Posterior cingulate gyrus (tissue), 11 donors: ENCODE results near the gene NOTO.

ENCODE experiments used
- DNase-seq, 10 donors: peaks; one replicate each; pipeline versions ENCODE4 v3.0.0 to v3.0.0-alpha.2; 2020 to 2021; ENCODE audit warnings: mixed read lengths in 3 of 10
- intact Hi-C: fragments of 100-400 bp; cut with DNase I; formaldehyde crosslinking; loops from one replicate; pipeline ENCODE4 v1.15.1; 2023

NOTO gene

DNA sequence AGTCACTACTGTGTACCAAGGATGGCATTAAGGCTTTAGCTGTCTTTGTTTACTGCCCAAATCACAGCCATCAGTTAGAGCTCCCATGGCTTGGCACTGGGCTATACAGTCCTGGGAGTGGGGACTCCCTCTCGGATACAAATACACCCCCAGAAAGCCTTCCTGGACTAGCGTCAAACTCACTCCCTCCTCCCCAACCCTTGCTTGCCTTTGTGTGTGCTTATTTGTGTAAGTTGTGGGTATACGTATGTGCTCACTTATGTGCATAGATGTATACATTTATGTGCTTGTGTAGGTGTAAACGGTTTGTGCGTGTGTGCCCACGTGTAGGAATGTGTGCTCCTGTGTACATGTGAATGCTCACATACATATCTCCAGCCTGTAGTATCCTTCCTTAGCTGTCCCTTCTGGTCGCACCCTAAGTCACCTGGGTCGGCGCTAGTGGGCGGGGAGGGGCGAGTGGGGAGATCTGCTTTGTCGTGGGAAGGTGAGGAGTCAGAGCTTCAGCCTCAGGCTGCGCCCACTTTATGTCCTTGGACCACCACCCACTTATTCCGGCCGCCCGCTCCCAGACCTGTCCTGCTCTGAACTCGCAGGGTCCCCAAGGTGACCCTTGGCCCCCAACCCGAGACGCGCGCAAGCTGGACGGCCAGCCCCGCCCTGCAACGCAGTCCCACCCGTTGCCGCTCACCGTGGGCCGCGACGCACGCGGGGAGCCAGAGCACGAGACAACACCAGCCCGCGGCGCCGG, 30.2 kb downstream of the NOTO start:
- intact Hi-C loops: loop anchor here (2.0 to 10.0 kb wide), 3 partner anchors 18 to 502 kb away; partner anchors contain the start of genes ALMS1, SMYD5 and TPRKB
- DNase-seq: peak in 2 of 10 donors; percentile 18 to 23

DNA sequence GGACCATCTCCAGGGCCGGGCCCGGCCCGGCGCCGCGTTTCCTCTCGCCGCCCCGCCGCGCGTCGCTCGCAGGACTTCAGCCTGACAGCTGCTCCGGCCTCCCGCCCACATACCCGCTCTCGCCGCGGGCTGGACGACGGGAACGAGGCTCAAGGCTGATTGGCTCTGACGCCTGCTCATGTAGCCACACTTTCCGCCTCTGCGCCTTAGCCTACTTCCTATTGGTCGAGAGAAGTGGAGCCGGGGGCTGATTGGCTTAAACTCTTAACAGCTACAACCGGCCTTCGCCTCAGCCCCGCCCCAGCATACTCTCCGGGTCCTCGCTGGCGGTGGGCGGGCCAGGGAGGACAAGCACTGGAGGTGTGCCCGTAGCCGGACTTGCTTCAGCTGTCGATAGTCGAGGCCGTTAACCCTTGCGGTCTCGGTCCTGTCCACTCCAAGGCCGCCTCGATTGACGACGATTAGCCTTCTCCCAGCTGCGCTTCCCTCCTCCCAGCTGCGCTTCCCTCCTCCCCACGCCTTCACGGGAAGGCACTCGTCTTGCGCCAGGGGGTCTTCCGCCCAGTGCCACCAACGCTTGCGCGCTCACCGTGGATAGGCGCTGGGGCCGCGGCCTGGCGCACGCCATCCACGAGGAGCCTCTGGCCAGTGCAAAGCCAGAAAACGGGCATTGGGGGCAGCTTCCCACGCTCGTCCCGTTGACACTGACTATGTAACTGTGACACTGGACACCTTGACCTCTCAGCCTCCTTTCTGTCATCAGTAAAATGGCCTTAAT, 31.0 kb downstream of the NOTO start, which contains the start of gene PRADC1:
Gene PRADC1 (minus strand): TSS at position 86 of the 778 bp plus-strand sequence. CDS start 79 bp downstream, at position 7.
- peak; percentile 98 to 100 (median 100) for DNase-seq
- intact Hi-C loops: loop anchor here (2.0 to 10.0 kb wide), 3 partner anchors 19 to 501 kb away; partner anchors contain the start of genes ALMS1, SMYD5 and TPRKB

DNA sequence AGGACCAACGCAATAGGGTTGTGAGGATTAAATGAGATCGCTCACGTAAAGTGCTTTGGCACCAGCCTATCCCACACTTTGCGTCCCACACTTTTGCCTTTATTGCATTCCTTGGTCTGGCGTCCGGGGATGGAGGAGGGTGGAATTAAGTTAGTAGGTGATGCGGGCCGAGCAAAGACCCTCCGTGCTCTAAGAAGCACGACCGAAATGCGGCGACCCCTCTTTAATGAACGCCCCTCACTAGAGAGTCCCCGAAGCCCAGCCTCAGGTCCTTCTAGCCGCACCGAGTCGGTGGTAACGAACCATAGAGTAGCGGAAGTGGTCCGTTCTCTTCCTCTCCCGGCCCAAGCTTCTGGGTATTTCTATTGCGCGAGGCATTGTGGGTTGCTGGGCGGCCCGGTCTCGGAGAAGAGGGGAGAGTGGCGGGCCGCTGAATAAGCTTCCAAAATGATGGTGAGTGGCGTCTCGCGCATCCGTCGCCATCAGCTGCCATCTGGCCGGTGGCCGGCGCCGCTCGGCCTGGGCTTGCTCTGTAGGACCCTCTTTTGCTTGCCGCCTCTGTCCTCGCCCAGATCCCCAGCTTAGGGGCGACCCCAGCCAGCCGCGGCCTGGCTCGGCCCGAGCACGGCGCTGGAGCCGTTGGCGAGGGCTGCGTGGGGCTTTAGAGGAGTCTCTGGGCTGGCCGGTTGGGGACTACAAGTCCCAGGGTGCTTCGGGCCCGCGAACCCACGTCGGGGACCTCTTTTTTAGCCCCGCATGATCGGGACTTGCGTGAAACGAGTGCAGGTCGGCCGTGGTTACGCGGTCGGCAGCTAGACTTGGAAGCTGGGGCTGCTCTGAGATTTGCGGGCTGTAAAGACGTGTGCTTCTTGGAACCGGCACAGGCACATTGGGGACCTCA, 31.8 kb downstream of the NOTO start, which contains the start of gene CCT7:
Gene CCT7 (plus strand): TSS at position 377 of the 901 bp plus-strand sequence. CDS start 71 bp downstream, at position 448.
- DNase-seq: peak; percentile 90 to 98 (median 92)
- intact Hi-C loops: loop anchor here (2.0 to 10.0 kb wide), 3 partner anchors 19 to 501 kb away; partner anchors contain the start of genes ALMS1, SMYD5 and TPRKB

DNA sequence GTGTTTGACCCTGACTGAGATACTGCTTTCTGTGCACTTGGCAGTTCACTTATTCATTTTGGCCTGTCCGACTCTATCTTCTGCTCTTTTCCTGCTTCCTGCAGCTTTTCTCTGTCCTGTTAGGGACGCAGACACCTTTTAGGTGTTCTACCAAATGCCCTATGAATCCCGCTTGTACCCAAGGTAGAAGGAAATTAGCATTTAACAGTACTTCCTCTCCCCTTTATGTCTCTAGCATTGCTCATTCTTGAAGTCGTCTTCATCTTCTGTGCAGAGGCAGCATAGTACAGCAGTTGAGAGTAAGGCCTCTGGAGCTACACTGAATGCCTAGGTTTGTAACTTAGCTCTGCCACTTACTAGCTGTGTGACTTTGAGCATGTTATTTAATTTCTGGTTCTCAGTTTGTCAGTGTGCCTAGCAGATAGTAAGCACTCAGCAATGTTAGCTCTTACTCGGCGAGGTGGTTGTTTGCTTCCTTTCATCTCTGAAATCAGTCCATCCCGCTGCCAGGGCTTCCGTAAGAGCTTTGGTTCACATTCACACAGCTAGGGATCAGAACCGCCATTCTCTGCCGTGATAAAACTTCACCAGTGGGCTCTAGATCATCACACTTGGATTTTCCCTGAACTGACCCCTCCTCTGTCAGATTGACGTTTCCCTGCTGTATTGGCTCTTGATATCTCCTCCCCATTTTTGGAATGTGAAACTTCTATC, 33.1 kb downstream of the NOTO start:
- peak in 1 of 10 donors; percentile 5 for DNase-seq
- intact Hi-C loops: loop anchor here (10.0 kb wide), 1 partner anchor 499 kb away; the partner anchor contains the start of gene TPRKB

DNA sequence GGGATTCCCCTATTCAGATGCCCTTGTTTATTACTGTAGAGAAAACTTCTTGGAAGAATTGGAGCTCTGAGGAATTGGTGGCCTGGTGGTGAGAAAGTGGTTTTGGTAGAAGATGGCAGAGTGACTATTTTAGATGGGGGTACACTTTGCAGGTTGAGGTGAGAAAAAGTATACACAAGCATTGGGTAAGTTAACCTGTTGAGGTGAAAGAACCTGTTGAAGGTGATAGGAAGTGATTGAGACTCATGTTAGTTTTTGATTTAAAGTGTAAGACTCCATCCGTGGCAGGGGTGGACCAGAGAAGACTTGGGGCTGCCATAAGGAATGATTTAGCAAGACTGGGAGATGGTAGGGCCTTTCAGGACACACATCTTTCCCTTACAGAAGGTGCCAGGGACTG, 34.8 kb downstream of the NOTO start:
- intact Hi-C loops: loop anchor here (10.0 kb wide), 1 partner anchor 498 kb away; the partner anchor contains the start of gene TPRKB
- peak in 1 of 10 donors; percentile 3 for DNase-seq

DNA sequence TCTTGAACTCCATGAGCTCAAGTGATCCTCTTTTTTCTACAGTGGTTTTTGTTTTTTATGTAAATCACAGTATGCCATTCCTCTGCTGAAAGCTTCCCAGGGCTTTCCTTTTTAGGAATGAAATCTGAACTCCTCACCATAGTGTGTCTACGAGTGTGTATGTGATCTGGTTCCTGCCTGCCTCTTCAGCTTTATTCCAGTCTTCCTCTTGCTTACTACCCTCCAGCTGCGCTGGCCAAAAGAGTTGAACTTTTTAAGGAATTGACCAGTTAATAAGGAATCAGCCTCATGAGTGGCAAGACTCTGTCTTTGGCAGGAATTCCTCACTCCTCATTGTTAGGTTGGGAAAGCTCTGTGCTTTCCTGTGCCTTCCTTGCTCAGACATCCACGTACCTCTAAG, 35.8 kb downstream of the NOTO start:
- peak in 1 of 10 donors; percentile 15 for DNase-seq
- intact Hi-C loops: loop anchor here (10.0 kb wide), 1 partner anchor 497 kb away; the partner anchor contains the start of gene TPRKB

DNA sequence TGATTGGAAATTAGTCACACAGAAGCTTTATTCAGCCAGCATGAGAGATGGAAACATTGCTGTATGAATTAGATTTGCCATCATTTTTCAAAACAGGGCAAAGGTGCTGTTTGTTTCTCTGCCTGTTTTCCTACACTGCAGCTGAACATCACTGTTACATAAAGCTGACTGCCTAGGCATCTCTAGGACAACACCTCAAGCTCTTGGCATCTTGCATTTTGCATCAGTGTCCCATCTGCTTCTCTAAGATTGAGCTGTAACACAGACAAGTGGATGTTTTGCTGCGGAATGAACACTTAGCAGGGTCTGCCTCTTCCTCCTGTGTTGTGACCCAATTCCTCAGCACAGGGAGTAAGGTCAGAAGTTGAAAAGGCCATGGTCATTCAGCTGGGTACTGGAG, 36.6 kb downstream of the NOTO start:
- peak in 1 of 10 donors; percentile 46 for DNase-seq

DNA sequence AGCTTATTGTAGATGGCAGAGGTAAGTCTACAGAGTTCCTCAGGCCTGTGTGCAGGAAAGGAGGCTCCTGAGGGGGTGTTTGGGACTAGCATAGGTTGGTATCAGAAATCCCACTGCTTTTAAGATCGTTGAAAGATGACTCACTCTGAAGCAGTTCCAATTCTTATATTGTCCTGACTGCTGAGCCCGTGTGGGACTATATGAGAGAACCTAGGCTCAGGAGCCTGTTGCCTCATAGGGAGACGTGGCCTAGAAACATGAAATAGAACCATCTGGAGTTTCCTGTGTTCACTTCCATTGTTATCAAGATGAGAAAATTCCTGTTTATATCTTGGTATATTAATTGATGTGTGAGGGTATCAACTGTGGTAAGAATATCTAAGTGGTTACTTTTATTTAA, 37.4 kb downstream of the NOTO start:
- DNase-seq: no peak
- intact Hi-C loops: loop anchor here (10.0 kb wide), 1 partner anchor 495 kb away; the partner anchor contains the start of gene TPRKB

More for the DNA sequence above, 36.6 kb downstream of the NOTO start:
- intact Hi-C loops: loop anchor here (10.0 kb wide), 1 partner anchor 496 kb away; the partner anchor contains the start of gene TPRKB

DNA sequence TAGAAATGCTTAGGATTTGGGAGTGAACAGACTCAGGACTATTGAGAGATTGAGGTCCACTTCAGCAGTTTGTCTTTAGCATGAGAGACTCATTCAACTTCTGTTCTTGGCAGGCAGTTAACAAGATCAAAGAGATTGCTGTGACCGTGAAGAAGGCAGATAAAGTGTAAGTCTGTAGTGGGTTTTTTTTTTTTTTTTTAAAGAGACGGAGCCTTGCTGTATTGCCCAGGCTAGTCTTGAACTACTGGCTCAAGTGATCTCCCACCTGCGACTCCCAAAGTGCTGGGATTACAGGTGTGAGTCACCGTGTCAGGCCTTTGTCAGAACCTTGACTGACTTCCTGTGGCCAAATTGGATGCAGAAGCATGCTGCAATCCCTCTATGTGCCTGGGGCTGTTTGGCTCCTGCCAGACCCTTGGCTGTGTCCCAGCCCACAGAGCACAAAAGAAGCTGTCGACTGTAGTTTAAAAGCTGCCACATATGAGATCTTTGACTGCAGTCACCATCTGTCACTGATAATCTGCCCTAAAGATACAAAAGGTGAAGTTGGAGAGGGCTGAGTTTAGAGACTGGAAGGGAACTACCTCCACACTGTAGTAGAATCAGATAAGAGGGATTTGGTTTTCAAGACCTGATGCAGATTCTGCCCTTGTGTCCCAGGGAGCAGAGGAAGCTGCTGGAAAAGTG, 41.7 kb downstream of the NOTO start:
- intact Hi-C loops: no loop called here
- DNase-seq: peak in 1 of 10 donors; percentile 37

DNA sequence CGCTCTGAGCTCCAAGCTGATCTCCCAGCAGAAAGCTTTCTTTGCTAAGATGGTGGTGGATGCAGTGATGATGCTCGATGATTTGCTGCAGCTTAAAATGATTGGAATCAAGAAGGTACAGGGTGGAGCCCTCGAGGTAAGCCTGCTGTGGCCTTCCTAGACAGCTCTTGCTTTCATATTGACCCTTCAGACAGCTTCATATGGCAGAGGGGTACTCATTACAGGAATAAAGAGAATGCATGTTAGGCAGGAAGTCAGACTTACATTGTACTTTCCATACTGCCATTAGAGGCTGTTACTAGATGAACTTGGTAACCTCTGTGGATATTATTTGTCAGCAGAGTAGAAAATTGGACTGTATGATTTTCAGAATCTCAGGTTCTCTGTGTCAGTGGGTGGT, 42.2 kb downstream of the NOTO start:
- DNase-seq: peak in 1 of 10 donors; percentile 8
- intact Hi-C loops: no loop called here

DNA sequence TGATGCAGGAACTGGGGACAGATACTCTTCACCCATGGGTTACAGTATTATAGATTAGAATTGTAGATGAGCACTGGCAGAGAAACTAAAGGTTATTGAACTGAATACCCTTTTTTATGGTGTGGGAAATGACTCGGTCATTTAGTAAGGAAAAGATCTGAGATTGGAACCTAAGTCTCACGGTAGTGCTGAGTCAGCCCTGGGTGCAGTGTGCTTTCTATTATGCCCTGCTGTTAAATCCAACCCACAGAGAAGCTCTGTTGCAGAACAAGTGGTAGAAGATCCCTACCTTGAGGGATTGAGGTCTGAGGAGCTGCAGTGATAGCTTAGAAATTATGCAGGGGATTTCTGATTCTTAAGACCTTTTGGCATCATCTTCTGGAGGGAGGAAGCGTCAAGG, 44.5 kb downstream of the NOTO start:
- intact Hi-C loops: no loop called here

DNA sequence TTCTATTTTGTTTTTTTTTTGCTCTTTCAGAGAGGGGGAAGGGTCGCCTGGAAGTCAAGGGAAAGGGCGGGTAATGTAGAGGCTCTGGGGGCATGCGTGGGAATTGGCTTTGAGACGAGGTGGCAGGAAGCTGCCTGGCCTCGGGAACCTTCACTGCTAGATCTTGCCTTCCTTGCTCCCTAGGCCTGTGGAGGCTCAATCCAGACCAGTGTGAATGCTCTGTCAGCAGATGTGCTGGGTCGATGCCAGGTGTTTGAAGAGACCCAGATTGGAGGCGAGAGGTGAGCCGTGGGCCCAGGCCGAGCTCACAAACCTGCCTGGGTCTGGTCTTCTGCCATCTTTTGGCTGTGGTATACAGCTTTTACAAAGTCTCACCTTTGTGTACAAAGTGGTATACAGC, 47.3 kb downstream of the NOTO start:
- DNase-seq: peak in 1 of 10 donors; percentile 42
- intact Hi-C loops: no loop called here

More for the DNA sequence above, 44.5 kb downstream of the NOTO start:
- no peak for DNase-seq

DNA sequence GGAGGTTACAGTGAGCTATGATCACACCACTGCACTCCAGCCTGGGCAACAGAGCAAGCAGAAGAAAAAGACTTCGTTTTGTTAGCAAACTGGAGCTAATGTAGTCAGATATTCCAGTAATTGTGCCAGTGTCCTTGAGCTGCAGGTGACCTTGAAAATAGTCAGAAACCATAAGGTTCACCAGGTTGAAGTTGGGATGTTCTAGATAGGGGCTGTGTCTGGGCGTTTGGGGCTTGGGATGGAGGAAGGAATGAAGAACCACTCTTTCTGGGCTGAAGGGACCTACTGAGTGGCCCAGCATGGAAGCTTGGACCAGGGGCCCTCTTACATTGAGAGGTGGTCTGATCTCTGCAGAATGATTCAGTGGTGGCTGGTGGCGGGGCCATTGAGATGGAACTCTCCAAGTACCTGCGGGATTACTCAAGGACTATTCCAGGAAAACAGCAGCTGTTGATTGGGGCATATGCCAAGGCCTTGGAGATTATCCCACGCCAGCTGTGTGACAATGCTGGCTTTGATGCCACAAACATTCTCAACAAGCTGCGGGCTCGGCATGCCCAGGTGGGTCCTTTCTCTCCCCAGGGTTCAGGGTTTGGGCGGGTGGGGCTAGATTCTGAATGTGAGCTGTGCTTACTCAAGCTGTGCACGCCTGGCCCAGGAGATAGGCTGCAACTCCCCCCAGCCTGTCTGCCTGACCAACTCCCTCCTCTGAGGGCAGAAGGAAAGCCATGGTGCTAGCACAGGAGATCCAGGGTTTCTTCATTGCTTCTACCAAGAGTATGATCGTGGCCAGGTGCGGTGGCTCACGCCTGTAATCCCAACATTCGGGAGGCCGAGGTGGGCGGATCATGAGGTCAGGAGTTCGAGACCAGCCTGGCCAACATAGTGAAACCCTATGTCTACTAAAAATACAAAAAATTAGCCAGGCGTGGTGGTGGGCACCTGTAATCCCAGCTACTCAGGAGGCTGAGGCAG, 48.8 kb downstream of the NOTO start:
- no peak for DNase-seq
- intact Hi-C loops: no loop called here

DNA sequence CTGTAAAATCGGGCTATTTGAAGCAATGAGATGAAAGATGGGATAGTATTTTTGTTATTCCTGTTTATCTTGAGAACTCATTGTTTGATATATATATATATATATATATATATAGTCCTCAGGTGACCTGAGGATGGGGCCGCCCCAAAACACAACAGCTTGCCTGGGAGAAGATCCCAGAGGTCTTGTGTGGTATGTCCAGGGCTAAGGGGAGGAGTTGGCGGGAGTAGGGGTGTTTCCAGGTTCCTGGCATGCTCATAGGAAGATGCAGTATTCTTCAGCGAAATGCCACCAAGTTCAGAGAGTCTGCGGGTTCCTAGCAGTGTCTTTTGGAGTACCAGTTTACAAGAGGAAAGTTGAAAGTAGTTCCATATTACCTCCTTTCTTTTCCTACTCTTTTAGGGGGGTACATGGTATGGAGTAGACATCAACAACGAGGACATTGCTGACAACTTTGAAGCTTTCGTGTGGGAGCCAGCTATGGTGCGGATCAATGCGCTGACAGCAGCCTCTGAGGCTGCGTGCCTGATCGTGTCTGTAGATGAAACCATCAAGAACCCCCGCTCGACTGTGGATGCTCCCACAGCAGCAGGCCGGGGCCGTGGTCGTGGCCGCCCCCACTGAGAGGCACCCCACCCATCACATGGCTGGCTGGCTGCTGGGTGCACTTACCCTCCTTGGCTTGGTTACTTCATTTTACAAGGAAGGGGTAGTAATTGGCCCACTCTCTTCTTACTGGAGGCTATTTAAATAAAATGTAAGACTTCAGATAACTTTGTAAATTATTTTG, 50.1 kb downstream of the NOTO start:
- intact Hi-C loops: no loop called here
- DNase-seq: no peak

DNA sequence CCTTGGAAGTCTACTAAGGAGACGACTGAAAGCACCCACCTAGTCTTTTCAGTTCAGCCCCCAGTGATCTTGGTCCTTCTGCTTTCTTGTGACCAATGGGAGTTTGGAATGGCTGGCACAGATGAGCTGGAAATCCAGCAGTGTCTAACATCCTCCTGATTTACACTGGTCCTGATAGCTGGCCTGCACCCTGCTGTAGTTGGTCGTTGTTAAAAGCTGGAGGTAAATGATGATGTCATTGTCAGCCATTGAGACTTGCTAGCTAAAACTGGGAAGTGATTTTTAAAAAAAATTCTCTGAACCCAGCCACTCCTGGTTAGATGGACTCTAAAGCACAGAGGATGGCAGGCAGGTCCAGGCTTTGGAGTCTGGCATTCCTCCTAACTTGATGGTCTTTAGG, 51.0 kb downstream of the NOTO start:
- intact Hi-C loops: no loop called here
- no peak for DNase-seq

DNA sequence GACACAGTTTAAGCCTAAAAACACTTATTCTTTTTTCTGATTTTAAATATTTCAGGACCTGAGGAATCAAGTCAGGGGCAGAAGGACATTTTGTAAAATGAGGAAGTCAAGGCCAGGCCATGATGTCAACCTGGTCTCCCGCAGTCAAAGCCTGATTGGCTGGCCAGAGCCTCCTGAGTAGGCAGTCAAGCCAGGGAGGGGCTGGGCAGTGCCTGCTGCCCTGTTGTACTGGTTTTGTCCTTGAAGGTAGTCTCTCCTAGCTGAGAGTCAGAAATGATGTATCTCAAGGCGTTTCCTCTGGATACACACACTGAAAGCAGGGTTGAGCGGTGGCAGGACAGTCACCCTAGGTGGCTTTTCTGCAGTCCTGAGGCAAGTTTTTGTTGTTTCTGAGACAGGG, 51.5 kb downstream of the NOTO start:
- no peak for DNase-seq
- intact Hi-C loops: no loop called here
